Mesodermal cell (in vitro differentiated cells): ENCODE measurements around the gene KLK14.

ENCODE experiments used
- H3K27ac ChIP-seq: 2 replicates; pipeline ENCODE4 v1.7.0; 2013; ENCODE audit warnings: mild to moderate bottlenecking, low read depth, low read length, moderate library complexity; ENCODE audit not compliant: severe bottlenecking
- H3K36me3 ChIP-seq: 2 replicates; pipeline ENCODE4 v1.7.1; 2013; ENCODE audit warnings: mild to moderate bottlenecking, low read length, moderate library complexity; ENCODE audit not compliant: control insufficient read depth, insufficient read depth
- H3K4me1 ChIP-seq: one replicate; pipeline ENCODE4 v1.7.1; 2013; ENCODE audit warnings: mild to moderate bottlenecking, low read length; ENCODE audit not compliant: insufficient read depth, control insufficient read depth, poor library complexity, severe bottlenecking
- H3K4me3 ChIP-seq: 2 replicates; pipeline ENCODE4 v1.7.0; 2013; ENCODE audit warnings: low read length, control low read depth, mild to moderate bottlenecking; ENCODE audit not compliant: insufficient read depth, poor library complexity, severe bottlenecking; ENCODE audit errors: extremely low read depth
- H3K9me3 ChIP-seq: 2 replicates; pipeline ENCODE4 v1.7.1; 2013; ENCODE audit warnings: mild to moderate bottlenecking, low read length, moderate library complexity; ENCODE audit not compliant: control insufficient read depth
- WGBS, 2 experiments: methylation state at CpG; one replicate each; pipeline ENCODE4 v1.1.5; 2013; ENCODE audit warnings: missing lambda C conversion rate in 2 of 2; ENCODE audit not compliant: insufficient coverage in 2 of 2; 5-methylcytosine and 5-hydroxymethylcytosine counted together

Gene KLK14

DNA sequence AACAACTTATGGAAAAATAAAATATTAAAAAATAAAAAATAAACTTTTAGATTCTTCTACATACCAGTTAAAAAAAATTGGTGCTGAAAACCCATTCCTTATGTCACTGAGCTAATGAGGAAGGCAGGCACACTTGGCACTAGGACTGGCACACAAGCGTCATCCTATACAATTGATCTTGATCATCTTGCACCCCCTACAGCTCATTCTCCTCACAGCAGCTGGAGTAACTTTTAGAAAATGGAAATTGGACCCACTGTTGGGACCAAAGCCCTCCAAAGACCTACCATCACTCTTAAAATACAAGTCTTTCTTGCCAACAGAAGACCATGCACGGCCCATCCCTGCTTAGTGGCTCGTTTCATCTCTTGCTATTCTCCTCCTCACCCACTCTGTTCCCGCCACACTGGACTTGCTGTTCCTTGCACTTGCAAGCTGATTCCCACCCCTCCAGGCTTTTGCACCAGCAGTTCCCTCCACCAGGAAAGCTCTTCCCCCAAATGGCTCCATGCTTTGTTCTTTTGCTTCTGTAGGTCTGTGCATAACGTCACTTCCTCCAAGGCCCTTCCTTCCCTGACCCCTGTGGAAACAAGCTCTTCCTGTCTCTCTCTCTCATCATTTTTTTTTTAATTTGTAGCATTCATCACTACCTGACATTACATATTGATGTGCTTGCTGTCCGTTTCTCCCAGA lies 13.9 kb upstream of the KLK14 start:
- Histone ChIP-seq H3K36me3 (peaks cover 16% of the 10 kb centered on the region), H3K4me3 (no peak overlapping the region), H3K4me1 (no peaks in the 10 kb centered on the region), H3K9me3 (no peaks in the 10 kb centered on the region), H3K27ac (no peak overlapping the region)
- 86 to 92% methylated on average over 5 to 6 of the region's 6 CpGs for WGBS, 2 experiments

DNA sequence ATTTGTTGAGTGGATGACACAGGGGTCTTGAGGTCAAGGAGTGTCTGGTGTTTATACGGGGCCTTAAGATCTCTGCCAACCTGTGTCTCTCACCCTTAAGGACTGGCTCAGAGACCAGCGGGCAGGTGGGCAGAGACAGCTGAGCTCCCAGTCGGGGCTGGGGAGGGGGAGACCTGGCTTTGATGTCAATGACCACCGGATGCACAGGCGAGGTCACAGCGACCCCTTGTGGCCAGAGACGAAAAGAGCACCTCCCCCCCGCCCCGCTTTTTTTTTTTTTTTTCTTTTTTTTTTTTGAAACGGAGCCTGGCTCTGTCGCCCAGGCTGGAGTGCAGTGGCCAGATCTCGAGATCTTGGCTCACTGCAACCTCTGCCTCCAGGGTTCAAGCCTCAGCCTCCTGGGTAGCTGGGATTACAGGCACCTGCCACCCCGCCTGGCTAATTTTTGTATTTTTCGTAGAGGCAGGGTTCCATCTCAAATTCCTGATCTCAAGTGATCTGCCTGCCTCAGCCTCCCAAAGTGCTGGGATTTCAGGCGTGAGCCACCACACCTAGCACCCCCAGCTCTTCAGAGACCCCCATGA lies 12.1 kb upstream of the KLK14 start:
- no peak overlapping the region for H3K27ac ChIP-seq
- H3K9me3 ChIP-seq, result no peaks in the 10 kb centered on the region
- H3K4me1 ChIP-seq, result no peaks in the 10 kb centered on the region
- WGBS, 2 experiments, result 12 to 34% methylated on average over 8 to 11 of the region's 15 CpGs
- peaks cover 11% of the 10 kb centered on the region for H3K36me3 ChIP-seq
- H3K4me3 ChIP-seq, result no peak overlapping the region

- 83 to 84% methylated on average over 17 to 22 of the region's 22 CpGs for WGBS, 2 experiments
- Histone ChIP-seq H3K4me3 (no peak overlapping the region), H3K4me1 (no peaks in the 10 kb centered on the region), H3K9me3 (no peaks in the 10 kb centered on the region), H3K36me3 (peaks cover 7% of the 10 kb centered on the region), H3K27ac (no peak overlapping the region)
Observed at GRCh38 chr19:51093510-51094345, 11.0 kb upstream of the KLK14 start.

GRCh38 chr19:51093101-51093500 lies 10.4 kb upstream of the KLK14 start:
- WGBS, 2 experiments, result 91% methylated on average over 6 to 8 of the region's 8 CpGs
- peaks cover 4% of the 10 kb centered on the region for H3K36me3 ChIP-seq
- no peaks in the 10 kb centered on the region for H3K4me1 ChIP-seq
- H3K9me3 ChIP-seq, result no peaks in the 10 kb centered on the region
- no peak overlapping the region for H3K4me3 ChIP-seq
- H3K27ac ChIP-seq, result no peak overlapping the region

DNA sequence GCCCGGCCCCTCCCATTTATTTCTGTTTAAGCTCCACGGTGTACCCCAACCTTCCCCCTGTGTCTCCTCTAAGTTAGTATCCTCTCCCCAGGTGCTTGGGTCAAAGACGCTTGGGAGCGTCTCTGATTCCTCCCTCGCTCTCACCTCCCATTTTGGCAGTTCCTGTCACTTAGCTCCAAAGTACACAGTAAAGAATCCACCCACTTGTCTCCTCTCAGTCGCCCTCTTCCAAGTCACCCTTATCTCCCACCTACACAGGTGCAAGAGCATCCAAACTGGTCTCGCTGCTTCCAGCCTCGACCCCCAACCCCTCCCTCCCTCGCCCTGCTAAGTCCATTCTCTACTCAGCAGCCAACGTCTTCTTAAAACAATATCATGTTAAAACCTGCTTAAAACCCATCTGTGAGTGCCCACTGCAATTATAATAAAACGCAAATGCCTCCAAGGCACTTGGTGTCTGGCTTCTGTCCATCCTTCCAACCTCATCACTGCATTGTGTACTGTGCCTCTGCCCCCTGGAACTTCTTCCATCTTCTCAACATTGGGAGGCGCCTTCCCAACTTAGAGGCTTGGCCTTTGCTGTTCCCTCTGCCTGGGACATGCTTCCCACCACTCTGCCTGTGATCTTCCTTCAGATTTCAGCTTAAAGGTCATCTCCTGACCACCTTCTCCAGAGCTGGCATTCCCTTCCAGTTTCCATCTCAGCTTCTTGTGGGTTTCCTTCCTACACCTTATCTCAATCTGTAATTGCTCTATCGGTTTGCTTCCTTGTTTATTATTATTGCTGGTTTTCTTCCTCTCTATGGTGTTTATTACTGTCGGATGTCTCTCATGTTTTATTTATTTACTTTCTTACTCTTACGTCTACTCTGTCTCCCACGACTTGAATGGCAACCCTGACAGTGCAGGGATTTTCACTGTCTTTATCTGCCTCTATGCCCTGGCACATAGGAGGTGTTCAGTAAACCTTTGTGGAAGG lies 9.5 kb upstream of the KLK14 start:
- Histone ChIP-seq H3K4me1 (no peaks in the 10 kb centered on the region), H3K9me3 (no peaks in the 10 kb centered on the region), H3K27ac (no peak overlapping the region), H3K4me3 (no peak overlapping the region), H3K36me3 (no peaks in the 10 kb centered on the region)
- 72 to 74% methylated on average over 10 to 12 of the region's 16 CpGs for WGBS, 2 experiments

DNA sequence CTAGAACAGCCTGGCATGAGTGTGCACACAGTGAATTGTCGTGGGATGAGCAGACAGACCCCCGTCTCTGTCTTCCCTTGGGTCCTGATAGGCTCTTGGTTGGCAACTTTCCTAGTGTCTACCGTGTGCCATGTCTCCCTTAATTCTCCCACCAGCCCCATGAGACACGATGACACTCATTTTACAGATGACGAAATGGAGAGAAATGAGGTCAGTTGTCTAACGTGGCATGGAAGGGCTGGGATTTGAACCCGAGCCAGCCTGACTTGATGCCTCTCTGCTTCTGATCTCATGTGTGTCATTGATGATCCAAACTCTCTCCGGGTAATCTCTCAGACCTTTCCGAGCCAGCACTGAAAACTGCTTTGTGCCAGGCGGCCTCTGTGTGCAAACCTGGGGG lies 8.4 kb upstream of the KLK14 start:
- WGBS, 2 experiments, result 92% methylated on average over 9 to 10 of the region's 10 CpGs
- H3K4me1 ChIP-seq, result no peaks in the 10 kb centered on the region
- H3K4me3 ChIP-seq, result no peak overlapping the region
- H3K36me3 ChIP-seq, result no peaks in the 10 kb centered on the region
- H3K9me3 ChIP-seq, result no peaks in the 10 kb centered on the region
- H3K27ac ChIP-seq, result no peak overlapping the region

DNA sequence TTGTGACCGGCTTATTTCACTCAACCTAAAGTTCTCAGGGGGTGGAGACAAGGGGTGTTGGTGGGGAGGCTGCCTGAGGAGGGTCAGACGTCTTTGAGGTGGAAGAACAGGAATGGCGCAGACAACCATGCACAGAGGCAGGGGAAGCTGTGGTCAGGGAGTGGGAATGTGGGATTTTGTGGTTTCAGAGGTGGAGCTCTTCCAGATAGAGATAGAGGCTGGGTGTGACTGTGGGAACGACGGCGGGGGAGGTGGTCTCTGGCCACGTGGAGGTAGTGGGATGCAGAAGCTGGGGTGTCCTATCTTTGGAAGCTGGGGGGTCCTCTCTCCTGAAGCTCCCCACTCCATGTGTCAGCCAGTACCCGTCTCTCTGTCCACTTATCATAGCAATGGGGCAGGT lies 7.8 kb upstream of the KLK14 start:
- WGBS, 2 experiments, result 83 to 84% methylated on average over 3 to 6 of the region's 8 CpGs

DNA sequence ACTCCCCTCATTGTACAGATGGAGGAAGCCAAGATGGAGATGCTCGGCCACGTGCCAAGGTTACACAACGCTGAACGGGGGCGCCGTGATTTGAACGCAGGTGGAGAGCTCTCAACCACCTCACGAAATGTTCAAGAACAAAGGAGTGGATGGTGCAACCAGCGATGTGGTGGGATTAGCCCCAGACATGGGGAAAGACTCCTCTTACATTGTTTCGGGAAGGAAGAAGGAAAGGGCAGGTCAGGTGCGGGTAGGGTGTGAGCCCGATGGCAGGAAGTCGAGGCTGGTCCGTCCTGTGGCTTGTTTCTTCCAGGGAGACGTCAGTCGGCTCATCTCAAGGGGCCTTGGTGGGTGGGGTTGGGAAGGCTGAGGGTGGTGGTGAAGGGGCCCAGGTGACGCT lies 7.1 kb upstream of the KLK14 start:
- Histone ChIP-seq H3K27ac (no peak overlapping the region), H3K36me3 (no peaks in the 10 kb centered on the region), H3K9me3 (no peaks in the 10 kb centered on the region), H3K4me3 (no peak overlapping the region), H3K4me1 (no peaks in the 10 kb centered on the region)
- 94 to 95% methylated on average over 13 of the region's 17 CpGs for WGBS, 2 experiments

More for the DNA sequence above, 7.8 kb upstream of the KLK14 start:
- no peak overlapping the region for H3K27ac ChIP-seq
- no peaks in the 10 kb centered on the region for H3K9me3 ChIP-seq
- H3K36me3 ChIP-seq, result no peaks in the 10 kb centered on the region
- no peaks in the 10 kb centered on the region for H3K4me1 ChIP-seq
- H3K4me3 ChIP-seq, result no peak overlapping the region

DNA sequence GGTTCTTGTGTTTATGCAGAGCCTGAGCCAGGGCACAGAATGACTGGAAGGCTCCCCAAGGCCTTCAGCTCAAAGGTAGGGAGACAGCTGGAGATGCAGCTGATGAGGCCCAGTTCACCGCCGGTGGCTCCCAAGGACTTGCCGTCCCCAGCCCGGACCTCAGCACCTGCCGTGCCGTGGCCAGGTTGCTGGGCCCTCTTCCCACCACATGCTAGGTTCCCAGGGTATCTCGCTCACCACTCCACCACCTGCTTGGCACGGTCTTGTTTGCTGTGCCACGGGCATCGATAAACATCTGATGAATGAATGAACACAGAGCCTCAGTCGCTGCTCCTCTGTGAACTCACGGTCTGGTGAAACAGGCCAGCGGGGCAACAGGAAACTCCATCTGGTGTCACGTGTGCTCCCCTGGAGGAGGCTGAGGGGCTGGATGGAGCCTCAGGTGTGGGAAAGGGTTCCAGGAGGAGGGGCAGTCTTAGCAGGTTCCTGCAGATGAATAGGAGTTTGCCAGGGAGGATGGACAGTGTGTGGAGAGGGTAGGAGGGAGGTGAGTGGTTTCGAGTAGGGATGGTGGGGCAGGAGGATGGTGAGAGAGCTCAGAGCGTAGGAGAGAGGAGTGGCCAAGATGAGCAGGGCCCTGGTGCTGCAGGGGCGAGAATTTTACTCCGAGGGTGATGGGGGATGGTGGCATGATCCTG lies 3.6 kb upstream of the KLK14 start:
- Histone ChIP-seq H3K27ac (no peak overlapping the region), H3K4me1 (no peaks in the 10 kb centered on the region), H3K36me3 (no peaks in the 10 kb centered on the region), H3K9me3 (no peaks in the 10 kb centered on the region), H3K4me3 (no peak overlapping the region)
- 82 to 84% methylated on average over 18 of the region's 18 CpGs for WGBS, 2 experiments

DNA sequence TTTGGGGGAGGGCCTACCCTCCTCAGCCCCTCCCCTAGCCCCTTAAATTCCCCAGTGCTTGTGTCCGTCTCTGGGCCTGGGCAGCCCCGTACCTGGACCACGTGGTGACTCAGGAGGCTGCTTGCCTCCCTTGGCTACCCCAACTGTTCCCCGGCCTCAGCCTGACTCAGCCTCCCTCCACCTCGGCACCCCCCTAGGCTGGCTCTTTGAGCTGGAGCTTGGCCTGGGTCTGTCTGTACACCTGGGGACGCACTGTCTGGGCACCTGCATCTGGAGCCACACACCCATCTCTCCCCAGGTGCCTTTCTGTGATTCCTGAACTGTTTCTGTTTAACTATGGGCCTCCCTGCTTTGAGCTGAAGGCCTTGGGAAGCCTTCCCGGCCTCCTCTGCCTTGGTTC lies 1.8 kb upstream of the KLK14 start:
- Histone ChIP-seq H3K27ac (no peak overlapping the region), H3K4me1 (no peaks in the 10 kb centered on the region), H3K9me3 (no peaks in the 10 kb centered on the region), H3K36me3 (no peaks in the 10 kb centered on the region), H3K4me3 (no peak overlapping the region)
- WGBS, 2 experiments, result 89 to 93% methylated on average over 6 of the region's 7 CpGs
